Fibroblast of gingiva (primary cell): ENCODE measurements around the gene SELENOM.
"Not testable (repeated sequence)": the region's sequence is repeated elsewhere in the genome, so short reads cannot be mapped to it uniquely, and the experiment has no call there.

Experiments used
- DNase-seq: peaks from one replicate; pipeline ENCODE4 v3.0.0-alpha.2; 2011; ENCODE audit warnings: low read depth

Gene SELENOM

GRCh38 chr22:31130873-31131272 lies 23.5 kb upstream of the SELENOM start:
- no peak for DNase-seq

DNA sequence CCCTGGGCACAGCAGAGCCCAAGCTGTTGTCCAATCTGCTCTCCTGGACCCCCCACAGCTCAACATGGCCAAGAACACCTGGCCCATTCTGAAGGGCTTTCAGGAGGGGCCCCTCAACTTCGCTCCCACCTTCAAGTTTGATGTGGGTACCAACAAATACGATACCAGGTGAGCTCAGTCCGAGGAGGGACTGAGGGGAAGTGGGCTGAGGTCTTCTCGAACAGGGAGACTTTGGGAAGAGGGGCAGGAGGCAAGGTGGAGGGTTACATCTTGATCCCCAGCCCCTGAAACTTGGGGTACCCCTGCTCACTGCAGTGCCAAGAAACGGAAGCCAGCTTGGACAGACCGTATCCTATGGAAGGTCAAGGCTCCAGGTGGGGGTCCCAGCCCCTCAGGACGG lies 20.8 kb upstream of the SELENOM start:
- no peak for DNase-seq

GRCh38 chr22:31127181-31127772 lies 19.9 kb upstream of the SELENOM start:
- no peak for DNase-seq

- no peak for DNase-seq
Observed at GRCh38 chr22:31126869-31127175, 19.5 kb upstream of the SELENOM start.

GRCh38 chr22:31126128-31126868 lies 18.9 kb upstream of the SELENOM start:
- DNase-seq: no peak

DNA sequence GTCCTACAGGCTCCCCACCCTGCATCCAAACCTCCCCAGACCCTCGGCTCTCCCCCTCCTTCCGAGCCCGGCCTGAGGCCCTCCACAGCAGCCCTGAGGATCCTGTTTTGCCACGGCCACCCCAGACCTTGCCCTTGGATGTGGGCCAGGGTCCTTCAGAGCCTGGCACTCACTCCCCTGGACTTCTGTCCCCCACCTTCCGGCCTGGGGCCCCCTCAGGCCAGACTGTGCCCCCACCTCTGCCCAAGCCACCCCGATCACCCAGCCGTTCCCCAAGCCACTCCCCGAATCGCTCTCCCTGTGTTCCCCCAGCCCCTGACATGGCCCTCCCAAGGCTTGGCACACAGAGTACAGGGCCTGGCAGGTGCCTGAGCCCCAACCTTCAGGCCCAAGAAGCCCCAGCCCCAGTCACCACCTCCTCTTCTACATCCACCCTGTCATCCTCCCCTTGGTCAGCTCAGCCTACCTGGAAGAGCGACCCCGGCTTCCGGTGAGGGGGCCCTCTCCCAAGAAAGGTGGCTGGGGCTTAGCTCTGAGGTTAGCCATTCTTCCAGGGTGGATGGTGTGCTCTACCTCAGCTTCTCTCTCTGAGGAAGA lies 18.3 kb upstream of the SELENOM start:
- no peak for DNase-seq

DNA sequence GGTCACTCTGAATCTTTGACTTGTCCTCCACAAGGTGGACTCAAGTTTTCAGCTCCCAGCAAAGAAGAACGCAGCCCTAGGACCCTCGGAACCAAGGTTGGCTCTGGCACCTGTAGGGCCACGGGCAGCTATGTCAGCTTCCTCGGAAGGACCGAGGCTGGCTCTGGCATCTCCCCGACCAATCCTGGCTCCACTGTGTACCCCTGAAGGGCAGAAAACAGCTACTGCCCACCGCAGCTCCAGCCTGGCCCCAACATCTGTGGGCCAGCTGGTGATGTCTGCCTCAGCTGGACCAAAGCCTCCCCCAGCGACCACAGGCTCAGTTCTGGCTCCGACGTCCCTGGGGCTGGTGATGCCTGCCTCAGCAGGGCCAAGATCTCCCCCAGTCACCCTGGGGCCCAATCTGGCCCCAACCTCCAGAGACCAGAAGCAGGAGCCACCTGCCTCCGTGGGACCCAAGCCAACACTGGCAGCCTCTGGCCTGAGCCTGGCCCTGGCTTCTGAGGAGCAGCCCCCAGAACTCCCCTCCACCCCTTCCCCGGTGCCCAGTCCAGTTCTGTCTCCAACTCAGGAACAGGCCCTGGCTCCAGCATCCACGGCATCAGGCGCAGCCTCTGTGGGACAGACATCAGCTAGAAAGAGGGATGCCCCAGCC lies 17.6 kb upstream of the SELENOM start:
- DNase-seq: no peak

DNA sequence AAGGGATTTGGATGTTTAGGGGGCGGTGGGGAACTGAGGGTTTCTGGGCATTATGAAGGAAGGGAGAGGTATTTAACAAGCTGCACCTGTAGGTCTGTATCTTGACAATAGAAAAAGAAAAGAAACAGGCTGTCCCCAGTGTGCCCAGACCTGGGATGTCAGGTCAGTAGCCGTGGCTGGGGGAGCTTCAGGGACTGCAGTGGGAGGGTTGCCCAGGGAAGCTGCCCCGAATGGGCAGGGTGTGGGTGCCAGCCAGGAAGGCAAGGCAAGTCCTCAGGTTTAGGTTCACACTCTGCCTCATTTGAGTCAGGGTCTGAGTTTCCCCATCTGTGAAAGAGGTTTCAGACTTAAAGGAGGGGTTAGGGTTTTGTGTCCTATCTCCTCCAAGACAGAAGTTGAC lies 16.9 kb upstream of the SELENOM start:
- DNase-seq: no peak

GRCh38 chr22:31123292-31123602 lies 15.9 kb upstream of the SELENOM start:
- DNase-seq: no peak

- no peak for DNase-seq
Observed at GRCh38 chr22:31122532-31123291, 15.3 kb upstream of the SELENOM start, which contains the start of gene INPP5J. TSS of gene INPP5J (plus strand) at chr22:31122966. CDS start at chr22:31123015, 49 bp downstream.

DNA sequence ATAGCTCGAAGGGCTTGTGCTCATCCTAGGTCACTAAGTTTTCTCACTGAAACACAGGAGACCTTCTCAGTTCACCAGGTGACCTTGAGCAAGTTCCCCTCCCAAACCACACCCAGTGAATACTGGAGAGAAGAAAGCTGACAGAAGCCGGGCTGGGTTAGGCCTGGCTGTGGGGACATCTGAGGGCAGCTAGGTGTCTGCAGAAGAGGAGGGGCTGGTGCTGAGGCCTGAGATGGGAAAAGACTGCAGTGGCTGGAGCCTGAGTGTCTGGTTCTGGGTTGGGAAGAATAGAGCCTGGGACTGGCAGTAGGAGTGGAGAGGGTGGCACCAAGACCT lies 14.8 kb upstream of the SELENOM start:
- no peak for DNase-seq

DNA sequence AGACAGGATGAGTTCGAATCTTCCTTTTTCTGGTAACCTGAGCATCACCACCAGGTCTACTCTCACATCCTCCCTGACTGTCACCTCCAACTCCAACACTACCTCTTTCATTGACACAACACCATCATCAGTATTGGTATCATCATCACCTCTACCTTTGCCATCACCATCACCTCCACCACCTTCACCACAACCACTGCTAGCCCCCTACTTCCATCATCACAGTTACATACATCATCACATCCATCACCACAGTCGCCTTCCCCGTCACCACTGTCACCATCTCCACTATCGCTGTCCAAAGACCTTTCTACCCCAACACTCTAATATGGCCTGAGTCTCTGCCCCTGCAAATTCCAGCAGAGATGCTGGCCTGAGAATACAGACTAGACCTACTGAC lies 14.0 kb upstream of the SELENOM start:
- no peak for DNase-seq

- DNase-seq: no peak
Observed at GRCh38 chr22:31120642-31121041, 13.3 kb upstream of the SELENOM start.

DNA sequence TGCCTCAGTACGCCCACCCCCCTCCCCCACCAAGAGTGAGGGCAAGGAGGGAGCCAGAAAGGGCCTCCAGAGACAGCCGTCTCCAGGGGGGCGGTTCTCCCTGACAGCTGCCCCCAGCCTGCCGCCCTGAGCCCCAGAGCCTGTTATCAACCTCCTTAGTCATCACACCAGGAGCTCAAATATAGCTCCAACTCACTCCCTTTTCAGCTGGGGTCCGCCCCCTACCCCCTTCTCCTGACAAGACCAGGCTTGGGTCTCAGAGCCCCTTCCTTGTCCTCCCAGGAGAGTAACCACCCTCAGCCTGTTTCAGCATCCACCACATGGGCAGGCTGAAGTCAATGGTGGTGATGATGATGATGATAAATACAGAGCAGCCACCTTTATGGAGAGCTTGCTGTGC lies 12.9 kb upstream of the SELENOM start:
- no peak for DNase-seq

- no peak for DNase-seq
Observed at GRCh38 chr22:31119026-31119717, 11.8 kb upstream of the SELENOM start.

- no peak for DNase-seq
Observed at GRCh38 chr22:31118046-31118820, 10.9 kb upstream of the SELENOM start.

DNA sequence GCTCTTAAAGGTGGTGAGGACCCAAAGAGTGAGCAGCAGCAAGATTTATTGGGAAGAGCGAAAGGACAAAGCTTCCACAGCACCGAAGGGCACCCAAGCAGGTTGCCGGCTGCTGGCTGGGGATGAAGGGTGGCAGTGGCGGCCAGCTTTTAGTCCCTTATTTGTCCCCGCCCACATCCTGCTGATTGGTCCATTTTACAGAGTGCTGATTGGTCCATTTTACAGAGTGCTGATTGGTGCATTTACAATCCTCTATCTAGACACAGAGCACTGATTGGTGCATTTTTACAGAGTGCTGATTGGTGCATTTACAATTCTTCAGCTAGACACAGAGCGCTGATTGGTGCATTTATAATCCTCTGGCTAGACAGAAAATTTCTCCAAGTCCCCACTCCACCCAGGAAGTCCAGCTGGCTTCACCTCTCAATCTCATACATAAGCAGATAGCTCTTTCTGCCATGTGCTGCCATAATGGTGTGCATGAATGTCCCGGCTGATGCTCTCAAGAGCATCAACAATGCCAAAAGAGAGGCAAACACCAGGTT lies 5.3 kb upstream of the SELENOM start:
- DNase-seq: not testable (repeated sequence)

DNA sequence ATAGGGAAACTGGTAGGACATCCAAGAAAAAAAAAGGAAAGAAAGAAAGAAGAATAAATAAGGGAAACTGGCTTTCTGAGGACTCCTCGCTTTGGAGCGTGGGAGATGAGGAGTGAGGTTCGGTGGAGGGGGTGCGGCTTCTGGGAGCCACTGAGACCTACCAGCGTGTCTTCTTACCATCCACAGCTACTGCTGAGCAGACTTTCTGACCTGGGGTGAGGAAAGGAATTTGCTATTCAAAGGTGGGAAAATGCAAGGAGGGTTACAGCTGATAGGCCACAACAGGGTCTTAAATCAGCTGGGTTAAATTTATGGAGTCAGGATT lies 488 bp upstream of the SELENOM start:
- no peak for DNase-seq

DNA sequence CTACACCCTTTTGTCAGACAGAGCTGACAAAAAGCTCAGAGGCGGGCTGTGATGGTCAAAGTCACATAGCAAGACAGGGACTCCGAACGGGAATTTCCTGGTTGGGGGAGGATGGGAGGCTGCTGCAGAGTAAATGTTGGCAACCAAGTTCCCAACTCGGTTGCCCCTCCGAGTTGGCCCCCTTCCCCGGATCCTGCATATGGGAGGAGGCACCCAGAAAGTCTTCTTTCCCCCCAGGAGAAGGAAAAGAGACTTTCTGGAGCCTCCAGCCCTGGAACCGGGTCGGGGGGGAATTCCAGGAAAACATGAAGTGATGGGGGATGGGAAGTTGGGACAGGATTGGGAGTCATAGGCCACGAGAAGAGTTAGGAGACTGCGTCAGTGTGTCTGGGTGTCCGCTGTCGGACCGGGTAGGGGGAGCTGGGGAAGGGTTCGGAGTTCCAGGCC lies 614 bp downstream of the SELENOM start:
- peak; percentile 67 for DNase-seq

DNA sequence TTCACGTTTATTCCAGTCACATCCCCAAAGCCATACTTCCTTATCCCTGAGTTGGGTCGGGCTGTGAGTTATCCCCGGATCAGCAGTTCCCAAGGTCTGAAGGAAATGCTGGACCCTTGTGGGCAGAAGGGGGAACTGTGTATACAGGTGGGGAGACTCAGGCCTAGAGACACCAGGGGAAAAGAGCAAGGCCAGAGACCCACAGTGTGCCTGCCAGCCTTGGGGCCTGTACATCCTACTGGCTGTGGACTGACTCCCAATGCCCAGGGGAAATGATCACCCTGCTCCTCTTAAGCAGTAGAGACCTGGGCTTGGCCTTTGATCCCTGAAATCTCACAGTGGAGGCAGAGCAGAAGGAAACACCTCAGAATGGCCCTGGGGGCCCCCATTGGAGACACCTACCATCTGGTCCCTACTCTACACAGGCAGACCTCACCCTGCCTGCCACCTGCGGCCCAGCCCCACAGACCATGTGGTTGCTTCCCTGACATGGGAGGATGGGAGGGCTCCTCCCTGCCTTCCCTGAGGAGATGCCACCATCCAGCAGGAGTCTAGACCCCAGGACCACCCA lies 1.3 kb downstream of the SELENOM start:
- no peak for DNase-seq
